GM23248 (cell line): ENCODE measurements around the gene MCEMP1.

Experiments
- EZH2 ChIP-seq: fragments of 200-600 bp; sonication (generic); IDR thresholded peaks from 2 replicates; pipeline ENCODE4 v1.6.1; 2018; ENCODE audit warnings: antibody characterized with exemption, mild to moderate bottlenecking; ENCODE audit not compliant: insufficient read depth, poor library complexity, severe bottlenecking
- EZH2phosphoT487 ChIP-seq: fragments of 200-600 bp; sonication (generic); IDR thresholded peaks from 2 replicates; pipeline ENCODE4 v1.6.1; 2018; ENCODE audit warnings: antibody characterized with exemption, moderate library complexity, mild to moderate bottlenecking, low read depth; ENCODE audit not compliant: insufficient read depth

DNA sequence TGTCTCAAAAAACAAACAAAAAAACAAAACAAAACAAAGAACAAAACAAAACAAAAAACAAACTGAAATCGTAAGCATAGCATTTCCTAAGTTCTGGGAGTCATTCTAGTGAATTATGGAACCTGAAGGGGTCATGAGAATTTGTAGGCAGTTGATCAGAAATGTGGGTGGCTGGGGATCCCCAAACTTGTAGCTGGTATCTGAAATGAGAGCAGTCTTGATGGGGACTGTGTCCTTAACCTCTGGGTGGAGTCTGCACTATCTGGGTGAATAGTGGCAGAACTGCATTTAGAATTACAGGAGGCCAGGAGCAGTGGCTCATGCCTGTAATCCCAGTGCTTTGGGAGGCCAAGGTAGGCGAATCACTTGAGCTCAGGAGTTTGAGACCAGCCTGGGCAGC lies 48.9 kb downstream of the MCEMP1 start:
- TF ChIP-seq EZH2 (no peak), EZH2phosphoT487 (no peak)
